Right renal pelvis (tissue), 4 donors: ENCODE data around the gene KIF11. TPM values are rescaled to one million over a fixed set of nuclear protein-coding genes. Genes with fewer than 3 reads are reported as not detected.
A peak's percentile ranks its signal among the peaks of the same experiment; 100 is the strongest.
"Not testable (repeated sequence)": the region's sequence is repeated elsewhere in the genome, so short reads cannot be mapped to it uniquely, and the experiment has no call there.

Source experiments
- DNase-seq, 4 donors: peaks; one replicate each; pipeline ENCODE4 v3.0.0-alpha.2; 2013; ENCODE audit warnings: low read depth in 4 of 4, low spot score in 3 of 4, missing footprints in 1 of 4
- polyA plus RNA-seq, 4 donors: library from polyadenylated mRNA; unstranded; fragments of 120-200 nt; gene quantifications; one replicate each; pipeline ENCODE4 v1.2.1, GENCODE V29; 2013; ENCODE audit not compliant: insufficient read length in 4 of 4

KIF11 gene
- polyA plus RNA-seq, 4 donors: 30.7 to 38.4 (median 33.5) TPM

DNA sequence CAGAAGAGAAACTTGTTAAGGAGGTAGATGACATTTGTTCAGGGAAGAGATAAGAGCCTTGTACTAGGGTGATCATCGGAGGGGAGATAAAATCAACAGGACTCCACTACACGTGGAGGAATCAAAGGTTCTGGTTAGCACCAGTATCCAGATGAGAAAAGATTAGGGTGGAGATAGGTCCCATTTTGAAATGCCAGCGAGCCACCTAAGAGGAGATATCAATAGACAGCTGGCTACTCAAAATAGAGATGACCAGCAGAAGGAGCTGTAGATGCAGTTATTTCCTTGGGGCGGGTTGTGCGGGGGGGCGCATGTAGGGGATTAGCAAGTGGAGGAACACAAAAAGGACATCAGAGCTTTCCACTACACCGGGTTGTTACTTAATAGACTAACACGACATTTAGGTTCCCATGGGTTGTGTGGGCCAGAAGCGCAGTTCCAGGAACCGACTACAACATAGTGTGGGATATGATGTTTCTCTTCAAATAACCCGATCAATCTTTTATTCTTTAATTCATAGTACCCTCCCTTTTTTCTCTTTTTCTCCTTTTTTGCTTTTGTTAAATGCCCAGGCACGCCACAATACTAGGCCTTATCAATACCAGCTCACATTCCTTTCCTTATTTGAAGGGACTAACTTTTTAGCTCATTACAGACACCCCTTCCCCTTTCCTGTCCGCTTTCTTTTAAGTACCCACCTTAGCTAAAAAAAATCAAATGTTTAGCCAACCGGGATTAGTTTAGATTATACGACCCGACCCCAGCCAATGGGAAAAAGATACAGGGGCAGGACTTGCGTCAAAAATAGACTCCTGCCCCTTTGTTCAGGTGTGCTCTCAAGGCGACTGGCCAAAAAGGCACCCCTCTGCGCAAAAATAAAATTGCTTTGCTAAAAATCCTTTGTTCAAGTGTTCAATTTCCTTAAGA lies 2.0 kb upstream of the KIF11 start:
- DNase-seq: no peak

DNA sequence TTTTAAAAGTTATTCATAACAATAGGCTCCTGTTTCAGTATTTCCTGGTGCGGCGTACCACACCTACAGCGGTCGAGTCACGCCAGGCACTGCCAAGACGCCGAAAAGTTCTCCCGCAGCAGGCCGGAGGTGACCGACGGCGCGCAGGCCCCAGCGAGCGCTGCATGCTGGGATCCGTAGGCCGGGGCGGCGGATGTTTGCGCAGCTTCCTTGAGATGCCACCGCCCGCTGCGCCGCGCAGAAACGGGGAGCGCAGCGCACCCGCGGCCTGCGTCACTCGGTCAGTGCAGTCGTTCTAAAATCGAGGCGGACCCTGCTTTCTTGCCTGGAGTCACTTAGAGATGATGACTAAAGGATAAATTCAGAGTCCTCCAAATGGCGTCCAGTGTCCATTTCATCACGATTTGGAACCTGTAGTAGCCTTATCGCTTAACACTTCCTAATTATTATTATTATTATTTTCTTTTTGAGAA lies 1.3 kb upstream of the KIF11 start:
- DNase-seq: peak in 3 of 4 donors; percentile 76 to 85 (median 84)

DNA sequence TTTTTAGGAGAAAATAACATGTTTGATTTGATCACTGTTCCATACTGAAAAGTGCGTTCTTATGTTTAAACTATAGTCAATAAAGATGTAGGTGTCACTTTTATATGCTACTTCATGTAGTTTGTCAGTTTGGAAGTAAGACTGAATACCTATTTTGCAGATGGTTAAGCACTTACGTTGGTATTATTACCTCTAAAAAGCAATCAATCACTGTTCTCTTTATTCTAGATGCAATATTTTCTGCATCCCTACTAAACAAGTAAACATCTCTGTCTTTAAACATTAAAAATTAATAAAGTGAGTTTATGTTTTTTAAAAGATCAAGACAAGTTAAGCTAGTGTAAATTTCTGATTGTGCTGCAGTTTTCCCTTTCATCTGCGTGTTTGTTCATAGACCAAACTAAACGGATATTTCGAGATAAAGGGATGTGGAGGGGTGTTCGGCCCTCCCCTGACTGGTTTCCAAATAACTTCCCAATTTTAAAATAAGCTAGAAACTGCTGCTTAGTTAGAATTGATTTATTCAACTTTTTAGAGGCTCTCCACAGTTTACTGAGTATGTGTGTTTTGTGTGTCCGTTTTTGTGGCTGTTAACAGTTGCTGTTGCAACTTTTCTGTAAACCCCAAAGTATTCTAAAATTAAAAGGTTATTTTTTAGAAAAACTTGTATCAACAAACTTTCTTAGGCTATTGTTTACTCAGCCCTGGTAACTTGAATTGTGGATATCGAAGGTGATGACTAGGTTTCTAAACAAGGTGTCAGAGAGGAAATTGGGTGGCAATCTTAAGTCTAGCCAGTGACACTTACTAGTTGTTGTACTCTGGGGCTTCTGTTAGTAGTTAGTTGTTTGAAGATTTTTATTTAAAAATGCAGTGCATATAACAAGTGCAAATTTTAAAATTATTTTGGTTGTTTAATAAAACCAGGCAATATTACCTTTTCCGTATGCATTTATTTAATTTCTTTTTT lies 974 bp downstream of the KIF11 start:
- DNase-seq: no peak

DNA sequence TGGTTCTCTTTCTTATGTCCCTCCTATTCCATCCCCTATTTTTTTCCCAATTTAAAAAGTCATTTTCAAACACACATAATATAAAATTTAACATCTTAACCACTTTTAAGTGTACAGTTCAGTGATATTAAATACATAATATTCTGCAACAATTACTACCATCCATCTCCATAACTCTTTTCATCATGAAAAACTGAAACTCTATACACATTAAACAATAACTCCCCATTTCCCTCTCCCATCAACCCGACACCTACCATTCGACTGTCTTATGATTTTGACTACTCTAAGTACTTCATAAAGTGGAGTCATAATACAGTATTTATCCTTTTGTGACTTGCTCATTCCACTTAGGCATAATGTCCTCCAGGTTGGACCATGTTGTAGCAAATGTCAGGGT lies 2.6 kb downstream of the KIF11 start:
- no peak for DNase-seq

DNA sequence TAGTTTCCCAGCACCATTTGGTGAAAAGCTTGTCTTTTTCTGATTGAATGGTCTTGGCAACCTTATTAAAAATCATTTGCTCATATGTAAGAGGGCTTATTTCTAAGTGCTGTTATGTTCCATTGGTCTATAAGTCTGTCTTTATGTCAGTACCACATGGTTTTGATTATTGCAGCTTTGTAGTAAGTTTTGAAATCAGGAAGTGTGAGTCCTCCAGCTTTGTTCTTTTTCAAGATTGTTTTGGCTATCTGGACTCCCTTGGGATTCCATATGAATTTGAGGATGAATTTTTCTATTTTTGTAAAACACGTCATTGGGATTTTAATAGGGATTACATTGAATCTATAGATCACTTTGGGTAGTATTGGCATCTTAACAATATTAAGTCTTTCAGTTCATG lies 5.4 kb downstream of the KIF11 start:
- DNase-seq: no peak

DNA sequence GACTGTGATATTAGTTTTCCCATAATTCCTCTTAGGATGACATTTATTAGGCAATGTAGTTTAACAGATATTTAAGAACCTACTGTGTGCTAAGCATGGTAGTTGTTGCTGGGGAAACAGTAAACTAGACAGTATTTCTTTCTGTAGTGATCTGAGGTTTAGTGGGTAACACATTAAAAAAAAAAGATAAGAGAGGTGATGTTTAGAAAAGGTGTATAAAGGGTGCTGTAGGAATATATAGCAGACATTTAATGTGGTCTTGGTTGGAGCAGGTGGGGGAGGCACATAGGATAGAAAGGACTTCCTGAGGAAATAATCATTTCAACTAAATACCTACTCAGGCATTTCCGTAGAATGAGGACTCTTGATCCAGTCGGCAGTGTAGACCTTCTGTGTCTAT lies 11.9 kb downstream of the KIF11 start:
- DNase-seq: no peak

DNA sequence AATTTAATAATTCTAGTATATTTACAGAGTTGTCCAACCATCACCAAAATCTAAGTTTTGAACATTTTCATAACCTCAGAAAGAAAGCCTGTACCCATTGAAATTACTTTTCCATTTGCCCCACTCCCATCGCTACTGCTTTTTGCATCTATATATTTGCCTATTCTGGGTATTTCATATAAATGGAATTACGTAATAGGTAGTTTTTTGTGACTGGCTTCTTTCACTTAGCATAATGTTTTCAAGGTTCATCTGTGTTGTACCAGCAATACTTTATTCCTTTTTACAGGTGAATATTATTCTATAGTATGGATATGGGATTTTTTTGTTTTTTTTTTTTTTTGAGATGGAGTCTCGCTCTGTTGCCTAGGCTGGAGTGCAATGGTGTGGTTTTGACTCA lies 22.6 kb downstream of the KIF11 start:
- no peak for DNase-seq

DNA sequence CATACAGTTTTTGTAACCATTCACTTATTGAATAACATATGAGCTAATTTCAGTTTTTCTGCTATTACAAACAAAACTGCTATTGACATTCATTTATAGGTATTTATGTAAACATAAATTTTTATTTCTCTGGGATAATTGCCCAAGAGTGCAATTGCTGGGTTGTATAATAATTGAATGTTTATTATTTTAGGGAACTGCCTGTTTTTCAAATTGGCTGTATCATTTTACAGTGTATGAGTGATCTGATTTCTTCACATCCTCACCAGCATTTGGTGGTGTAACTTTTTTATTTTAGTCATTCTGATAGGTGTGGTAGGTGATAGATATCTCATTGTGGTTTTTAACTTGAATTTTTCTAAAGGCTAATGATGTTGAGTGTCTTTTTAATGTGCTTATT lies 26.4 kb downstream of the KIF11 start:
- no peak for DNase-seq

DNA sequence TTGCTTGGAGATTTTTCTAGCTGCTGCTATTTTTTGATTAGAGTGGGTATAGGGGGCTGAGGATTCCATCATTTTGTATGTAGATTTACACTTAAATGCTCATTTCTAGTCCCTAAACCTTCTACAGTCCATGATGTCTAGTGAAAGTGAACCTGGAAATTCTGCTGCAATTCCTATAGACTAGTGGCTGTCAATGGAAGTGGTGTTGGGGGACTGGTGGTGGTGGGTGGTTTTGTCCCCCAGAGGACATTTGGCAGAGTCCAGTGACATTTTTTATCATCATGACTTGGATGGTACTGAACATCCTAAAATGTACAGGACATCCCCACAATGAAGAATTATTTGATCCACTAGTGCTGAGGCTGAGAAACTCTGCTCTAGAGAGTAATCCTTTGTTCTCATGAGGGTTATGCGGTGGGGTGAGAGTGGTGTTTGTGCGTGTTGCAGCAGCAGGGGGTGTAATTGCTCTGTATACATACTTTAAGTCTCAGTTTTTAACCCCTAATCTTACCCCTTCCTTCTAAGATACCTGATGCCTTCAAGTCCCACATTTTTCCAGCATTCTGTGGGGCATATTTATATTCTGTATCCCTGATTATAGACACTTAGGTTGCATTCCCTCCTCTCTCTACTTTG lies 35.0 kb downstream of the KIF11 start:
- no peak for DNase-seq

DNA sequence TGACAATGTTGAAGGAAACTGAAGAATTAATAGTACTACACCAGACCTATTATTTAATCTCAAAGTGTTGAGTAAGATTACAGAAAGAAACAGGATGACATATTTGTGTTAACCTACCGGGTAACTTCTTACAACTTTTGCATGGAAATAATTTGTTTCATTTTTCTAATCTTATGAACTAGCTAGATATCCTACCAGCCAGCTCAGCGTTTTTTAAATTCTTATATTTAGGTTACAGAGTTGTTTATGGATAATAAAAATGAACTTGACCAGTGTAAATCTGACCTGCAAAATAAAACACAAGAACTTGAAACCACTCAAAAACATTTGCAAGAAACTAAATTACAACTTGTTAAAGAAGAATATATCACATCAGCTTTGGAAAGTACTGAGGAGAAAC lies 37.0 kb downstream of the KIF11 start:
- no peak for DNase-seq

DNA sequence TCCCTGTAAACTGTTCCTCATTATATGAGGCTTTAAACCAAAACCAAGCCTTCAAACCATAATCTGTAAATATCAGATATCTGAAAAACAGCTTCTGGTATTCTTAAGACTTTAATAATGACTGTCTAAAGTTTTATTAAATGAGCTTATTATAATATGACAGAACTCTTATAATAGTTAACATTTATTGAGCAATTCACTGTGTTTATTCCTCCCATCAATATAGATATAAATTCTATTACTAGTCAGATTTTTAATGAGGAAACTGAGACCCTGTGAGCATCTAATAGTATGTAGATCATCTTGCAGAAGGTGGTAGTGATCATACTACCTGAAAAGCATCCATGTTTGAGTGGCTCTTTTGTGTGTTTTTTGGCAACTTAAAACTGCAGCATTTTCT lies 45.1 kb downstream of the KIF11 start:
- DNase-seq: no peak

DNA sequence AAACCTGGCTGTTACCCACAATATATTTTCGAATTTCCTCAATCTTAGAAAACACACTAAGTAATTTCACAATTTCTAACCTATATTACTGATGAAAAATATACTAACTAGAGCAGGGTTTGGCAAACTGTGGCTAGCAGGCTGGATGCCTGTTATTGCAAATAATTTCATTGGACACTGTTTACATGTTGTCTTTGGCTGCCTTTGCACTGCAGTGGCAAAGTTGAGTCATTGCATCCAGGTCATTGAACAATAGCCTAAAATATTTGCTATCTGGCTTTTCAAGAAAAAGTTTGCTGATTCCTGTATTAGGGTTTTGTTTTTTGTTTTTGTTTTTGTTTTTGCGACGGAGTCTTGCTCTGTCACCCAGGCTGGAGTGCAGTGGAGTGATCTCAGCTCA lies 47.2 kb downstream of the KIF11 start:
- no peak for DNase-seq

DNA sequence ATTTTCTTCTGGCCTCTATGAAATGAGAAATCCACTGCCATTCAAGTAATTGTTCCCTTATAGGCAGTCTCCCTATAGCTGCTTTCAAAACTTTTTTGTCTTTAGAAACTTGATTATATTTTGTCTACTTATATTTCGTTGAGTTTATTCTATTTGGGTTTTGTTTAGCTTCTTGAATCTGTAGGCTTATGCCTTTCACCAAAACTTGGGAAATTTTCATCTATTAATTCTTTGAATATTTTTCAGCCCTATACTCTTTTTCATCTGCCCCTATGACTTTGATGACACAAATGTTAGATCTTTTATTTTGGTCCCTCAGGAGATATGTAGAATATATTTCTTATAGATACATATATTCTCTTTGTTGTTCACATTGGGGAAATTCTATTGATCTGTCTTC lies 48.6 kb downstream of the KIF11 start:
- DNase-seq: no peak

DNA sequence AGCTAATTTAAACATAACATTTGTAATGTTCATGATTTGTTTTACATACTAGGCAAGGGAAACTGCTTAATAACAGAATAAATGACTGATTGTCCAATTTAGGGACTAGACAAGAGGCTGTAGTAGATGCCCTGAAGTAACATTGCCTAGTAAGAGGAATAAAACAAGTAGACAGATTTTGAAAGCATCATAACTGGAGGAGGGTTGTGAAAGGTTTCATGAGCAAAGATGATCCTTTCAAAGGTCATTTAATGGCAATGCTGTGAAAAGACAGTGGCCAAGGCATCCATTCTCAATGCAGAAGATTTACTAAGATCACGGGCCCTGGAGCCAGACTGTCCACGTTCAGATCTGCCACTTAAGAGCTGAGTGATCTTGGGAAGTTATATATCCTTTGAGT lies 52.0 kb downstream of the KIF11 start:
- no peak for DNase-seq

DNA sequence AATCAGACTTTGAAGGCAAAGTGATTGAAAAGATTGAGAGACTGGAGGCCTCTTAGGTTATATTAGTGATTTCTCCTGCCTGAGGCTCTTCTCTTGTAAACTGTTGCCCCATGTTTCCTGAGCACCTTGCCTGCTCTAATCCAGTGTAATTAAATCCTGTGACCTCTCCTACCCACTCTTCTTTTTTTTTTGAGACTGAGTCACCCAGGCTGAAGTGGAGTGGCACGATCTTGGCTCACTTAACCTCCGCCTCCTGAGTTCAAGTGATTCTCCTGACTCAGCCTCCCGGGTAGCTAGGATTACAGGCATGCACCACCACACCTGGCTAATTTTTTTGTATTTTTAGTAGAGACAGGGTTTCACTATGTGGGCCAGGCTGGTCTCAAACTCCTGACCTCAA lies 57.9 kb downstream of the KIF11 start:
- not testable (repeated sequence) for DNase-seq

DNA sequence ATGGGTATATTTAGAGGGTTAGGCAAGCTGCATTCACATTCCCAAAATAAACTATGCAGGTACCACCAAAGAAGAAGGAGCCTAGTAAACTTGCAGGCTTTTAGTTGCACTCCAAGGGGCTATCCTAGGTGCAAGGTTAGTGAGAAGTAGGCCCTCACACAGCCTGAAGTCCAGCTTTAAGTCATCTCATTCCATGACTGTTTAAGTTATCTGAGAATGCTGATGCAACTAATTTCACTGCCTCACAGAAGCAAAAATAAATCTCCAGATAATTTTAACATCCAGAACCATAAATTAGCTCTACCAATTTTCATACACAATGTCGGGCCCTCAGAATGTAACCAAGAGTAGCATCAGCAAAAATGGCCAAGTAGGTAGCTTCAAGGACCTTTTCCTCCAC lies 62.5 kb downstream of the KIF11 start:
- no peak for DNase-seq

DNA sequence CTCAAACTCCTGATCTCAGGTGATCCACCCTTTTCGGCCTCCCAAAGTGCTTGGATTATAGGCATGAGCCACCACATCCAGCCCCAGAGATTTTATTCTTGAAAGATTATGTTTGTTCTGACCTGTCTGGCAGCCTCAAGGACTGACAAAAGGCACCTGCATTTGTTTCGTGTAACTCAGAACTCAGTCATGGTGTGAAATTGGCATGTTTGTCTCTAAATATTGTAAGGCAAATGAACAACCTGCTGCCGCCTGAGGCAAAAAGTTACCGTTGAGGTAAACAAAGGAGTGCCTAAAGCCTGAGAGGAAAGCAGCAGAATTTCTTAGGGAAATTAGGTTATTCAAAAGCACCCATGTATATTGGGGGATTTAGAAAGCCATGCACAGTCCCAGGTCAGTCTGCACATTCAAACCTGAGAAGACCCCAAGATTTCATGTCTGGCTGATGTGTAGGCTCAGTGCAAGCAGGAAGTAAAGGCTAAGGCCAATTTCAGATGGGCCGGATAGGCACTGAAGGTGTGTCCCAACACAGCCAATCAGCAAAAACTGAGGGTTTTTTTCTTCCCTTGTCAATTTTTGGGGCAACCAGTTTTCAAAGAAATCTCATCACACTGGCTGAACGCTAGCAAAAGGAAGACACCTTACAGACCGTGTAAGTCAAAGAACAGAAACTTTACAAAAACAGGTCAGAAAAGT lies 63.5 kb downstream of the KIF11 start:
- DNase-seq: no peak

DNA sequence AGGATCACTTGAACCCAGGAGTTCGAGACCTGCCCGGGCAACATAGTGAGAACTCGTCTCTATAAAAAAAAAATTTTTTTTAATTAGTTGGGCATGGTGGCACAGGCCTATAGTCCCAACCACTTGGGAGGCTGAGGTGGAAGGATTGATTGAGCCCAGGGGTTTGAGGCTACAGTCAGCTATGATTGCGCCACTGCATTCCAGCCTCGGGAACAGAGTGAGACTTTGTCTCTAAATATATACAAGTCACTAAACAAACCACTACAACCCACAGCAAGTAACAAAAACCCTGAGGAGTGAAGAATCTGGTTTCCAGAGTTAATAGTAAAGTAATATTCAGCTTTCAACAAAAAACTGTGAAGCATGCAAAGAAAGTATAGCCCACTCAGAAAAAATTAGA lies 64.1 kb downstream of the KIF11 start:
- no peak for DNase-seq

DNA sequence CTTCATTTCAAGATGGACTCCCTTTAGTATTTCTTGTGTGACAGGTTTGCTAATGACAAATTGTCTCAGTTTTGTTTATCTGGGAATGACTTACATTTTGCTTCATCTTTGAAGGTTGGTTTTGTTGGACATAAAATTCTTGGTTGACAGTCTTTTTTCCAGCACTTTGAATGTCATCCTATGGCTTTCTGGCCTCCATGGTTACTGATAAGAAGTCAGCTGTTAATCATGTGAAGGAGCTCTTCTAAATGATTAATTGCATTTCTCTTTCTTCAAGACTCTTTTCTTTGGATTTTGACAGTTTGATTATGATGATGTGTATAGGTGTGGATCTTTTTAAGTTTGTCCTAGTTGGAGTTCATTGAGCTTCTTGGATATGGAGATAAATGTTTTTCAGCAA lies 69.9 kb downstream of the KIF11 start:
- DNase-seq: no peak

DNA sequence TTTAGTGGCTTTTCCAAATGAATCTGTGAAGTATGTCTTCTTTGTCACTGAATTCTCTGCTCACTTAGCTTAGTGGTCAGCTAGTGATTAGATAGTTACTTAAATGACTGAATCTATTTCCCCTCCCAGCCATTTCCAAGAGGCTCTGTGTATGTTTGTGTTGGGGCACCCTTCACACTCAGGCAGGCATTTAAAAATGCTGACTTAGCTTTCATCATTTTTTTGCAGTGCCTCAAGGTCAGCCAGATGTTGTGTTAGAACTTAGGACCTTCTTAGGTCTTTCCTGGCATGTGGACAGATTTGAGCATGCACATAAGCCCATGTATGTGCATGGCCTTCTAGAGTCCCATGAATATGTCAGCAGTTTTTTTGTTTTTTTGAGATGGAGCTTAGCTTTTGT lies 71.4 kb downstream of the KIF11 start:
- DNase-seq: no peak
